ENCODE measurements around the gene RAB6B.

The RAB6B gene

DNA sequence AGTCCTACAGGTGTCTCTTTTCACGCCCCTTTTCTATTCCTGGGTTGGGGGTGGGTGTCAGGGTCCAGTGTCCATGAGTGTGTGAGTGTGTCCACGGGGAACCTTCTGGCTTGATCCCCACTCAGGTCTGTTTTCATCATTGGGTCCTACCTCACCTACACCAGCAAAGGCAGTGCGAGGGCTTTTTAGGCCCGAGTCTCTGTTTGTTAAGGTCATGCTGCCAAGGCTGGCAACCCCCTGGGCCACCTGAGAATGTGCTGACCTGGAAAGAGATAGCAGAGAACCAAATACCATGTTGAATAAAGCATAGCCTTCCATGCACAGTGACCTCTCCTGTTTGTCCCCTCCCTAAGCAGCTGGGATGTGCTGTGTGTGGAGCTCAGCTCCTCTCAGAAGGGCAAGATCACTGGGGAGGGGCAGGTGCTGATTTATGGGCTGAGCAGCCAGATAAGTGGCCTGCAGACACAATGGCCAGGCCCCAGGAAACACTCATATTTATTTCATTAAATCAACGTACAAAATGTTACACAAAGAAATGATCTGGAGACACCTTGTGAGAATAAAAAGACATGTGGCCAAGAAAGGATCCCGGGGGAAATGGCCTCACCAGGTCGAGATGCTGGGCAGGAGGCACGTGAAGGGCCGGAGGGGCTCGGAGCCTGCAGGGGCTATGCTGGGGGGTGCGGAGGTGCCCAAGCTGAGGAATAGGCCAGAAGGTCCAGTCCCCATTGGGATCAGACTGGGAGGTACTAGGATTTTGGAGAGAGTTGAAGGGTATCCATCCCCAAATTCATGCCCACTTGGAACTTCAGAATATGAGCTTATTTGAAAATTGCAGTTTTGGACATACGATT, 36.1 kb downstream of the RAB6B start:
- no peak for DNase-seq (ENCODE audit: low read depth in 3 of 3, low spot score in 1 of 3)

DNA sequence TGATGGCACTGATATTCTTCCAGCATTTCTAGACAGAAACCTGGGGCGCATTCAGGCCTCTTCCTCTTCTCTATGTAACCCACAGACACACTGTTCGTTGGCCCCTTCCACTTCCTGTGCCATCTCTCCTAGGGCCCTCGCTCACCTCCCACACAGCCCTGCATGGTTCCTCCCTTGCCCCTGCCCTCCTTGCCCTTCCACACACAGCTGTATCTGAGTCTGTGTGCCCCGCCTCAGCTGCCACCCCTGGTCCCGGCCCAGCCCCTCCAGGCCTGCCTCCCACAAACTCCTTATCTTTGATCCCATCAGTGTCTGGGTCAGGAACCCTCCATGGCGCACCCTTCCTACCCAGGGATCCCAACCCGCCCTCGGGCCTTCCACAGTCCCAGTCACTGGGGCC, 37.9 kb downstream of the RAB6B start:
- DNase-seq (ENCODE audit: low read depth in 3 of 3, low spot score in 1 of 3) = no peak

DNA sequence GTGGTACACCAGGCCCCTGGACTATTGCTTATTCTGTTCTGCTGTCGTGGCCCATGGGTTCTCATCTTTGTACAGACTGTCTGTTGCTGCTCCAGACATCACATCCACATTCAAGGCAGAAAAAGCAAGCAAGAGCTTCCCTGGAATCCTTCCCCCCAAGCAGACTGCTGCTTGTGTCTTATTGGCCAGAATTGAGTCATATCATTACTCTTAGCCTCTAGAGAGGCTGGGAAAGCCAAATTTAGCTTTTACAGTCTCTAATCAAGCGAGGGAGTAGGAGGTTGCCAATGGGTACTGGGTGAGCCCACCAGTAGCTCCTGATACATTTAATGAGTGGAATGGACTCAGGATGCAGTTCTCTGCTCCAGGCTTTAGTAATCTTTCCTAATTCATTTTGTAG, 39.4 kb downstream of the RAB6B start:
- no peak for DNase-seq (ENCODE audit: low read depth in 3 of 3, low spot score in 1 of 3)

- DNase-seq (ENCODE audit: low read depth in 3 of 3, low spot score in 1 of 3) = no peak
Observed at GRCh38 chr3:133855772-133856171, 39.9 kb downstream of the RAB6B start.

DNA sequence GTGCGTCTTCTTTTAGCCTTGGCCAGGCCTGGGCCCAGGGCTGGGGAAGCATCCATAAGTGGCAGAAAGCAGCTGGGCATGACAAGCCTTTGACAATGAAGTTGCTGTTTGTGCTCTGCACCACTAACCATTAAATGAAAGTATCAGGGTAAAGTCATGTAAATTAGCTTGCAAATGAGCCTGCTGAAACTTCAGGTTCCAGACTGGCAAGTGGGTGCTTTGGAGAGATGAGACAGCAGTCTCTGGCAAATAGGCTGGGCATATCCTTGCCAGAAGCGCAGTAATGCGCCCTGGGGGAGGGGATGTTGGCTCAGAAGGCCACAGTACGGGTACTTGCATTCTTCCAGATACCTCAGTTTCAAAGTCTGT, 40.7 kb downstream of the RAB6B start:
- no peak for DNase-seq (ENCODE audit: low read depth in 3 of 3, low spot score in 1 of 3)

DNA sequence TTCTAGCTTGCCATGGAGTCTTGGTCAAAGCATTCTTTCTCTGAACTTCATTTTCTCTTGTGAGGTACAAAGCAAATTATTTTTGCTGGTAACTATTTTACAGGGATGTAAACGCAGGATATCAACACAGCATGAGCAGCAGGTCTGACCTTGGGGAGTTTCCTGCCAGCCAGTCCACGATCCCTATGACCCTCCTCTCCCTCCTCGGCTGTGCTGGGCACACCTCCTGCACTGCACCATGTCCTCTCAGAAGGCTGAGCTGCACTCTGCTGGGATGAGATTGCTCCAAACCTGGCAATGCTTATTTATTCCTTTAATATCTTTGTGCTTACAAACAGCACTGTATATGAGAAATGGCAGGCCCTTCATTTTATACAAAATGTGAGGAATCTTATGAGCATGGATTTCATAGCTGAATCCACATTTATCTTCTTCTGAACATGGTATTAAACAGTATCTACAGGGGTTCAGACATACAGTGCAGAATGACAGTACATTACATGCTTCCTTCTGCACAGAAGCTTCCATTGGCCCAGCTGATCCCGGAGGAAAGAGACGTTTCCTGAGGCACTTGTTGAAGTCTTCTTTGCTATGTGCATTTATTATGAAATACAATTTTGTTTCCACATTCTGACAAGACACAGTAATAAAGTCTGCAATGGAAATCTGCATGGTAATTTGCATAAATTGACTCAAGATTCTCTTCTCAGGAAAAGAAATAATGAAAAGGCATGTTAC, 41.2 kb downstream of the RAB6B start:
- DNase-seq (ENCODE audit: low read depth in 3 of 3, low spot score in 1 of 3) = no peak

- DNase-seq (ENCODE audit: low read depth in 3 of 3, low spot score in 1 of 3) = no peak
Observed at GRCh38 chr3:133853925-133854227, 41.8 kb downstream of the RAB6B start.

GRCh38 chr3:133853063-133853924, 42.4 kb downstream of the RAB6B start:
- no peak for DNase-seq (ENCODE audit: low read depth in 3 of 3, low spot score in 1 of 3)

- no peak for DNase-seq (ENCODE audit: low read depth in 3 of 3, low spot score in 1 of 3)
Observed at GRCh38 chr3:133851931-133852330, 43.8 kb downstream of the RAB6B start.

DNA sequence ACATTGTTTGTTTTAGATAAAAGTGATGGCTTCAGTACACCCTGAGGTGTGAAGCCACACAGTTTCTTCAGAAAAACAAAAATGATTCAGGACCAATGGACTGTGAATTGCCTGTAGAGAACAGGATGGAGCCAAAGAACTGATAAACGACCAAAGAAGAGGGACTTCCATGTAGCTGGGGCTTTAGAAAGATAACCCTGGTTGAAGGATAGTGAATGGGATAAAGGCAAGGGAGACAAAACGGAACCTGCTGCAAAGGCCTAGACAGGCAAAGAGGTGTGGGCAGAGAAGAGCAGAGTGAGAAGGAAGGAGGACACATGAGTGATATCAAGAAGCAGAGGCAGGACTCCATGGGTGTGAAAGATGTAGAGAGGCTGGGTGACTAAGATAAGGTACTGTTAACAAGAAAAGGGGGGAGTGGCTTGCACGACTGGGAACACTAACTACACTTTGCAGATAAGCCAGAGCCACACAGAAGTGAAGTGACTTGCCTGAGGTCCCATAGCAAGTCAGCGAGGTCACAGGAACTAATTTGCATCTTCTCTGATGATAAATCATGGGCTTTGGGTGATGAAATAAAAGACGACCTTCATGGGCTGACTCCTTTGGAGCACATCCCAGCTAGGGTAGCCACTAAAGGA, 44.3 kb downstream of the RAB6B start:
- DNase-seq (ENCODE audit: low read depth in 3 of 3, low spot score in 1 of 3) = no peak

DNA sequence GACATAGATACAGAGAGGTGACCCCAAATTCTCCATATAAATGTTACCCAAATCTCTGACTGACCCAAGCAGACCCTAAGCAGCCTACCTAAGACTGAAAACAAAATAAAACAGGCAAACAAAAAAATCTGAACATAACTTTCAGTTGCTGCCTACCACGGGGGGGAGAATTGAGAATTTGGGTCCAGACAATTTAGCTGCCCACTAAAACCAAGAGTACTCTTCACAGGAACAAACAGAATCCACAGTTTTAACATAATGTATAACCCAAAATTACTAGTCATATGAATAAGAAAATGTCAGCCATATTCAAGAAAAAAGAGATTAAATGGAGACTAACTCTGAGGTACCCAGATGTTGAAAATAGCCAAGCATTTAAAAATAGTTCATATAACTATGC, 45.6 kb downstream of the RAB6B start:
- DNase-seq (ENCODE audit: low read depth in 3 of 3, low spot score in 1 of 3) = no peak

- DNase-seq (ENCODE audit: low read depth in 3 of 3, low spot score in 1 of 3) = no peak
Observed at GRCh38 chr3:133849346-133849745, 46.3 kb downstream of the RAB6B start.

DNA sequence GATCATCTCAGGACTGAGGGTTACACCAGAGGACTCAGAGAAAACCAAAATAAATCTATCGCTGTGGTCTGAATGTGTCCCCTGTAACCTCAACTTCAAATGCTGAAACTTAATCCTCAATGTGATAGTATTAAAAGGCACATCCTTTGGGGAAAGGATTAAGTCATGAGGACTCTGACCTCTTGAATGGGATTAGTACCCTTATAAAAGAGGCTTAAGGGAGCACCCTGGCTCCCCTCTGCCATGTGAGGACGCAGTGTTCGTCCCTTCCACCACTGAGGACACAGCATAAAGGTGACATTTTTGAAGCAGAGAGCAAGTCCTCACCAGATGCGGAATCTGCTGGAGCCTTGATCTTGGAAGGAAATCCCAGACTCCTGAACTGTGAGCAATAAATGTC, 50.6 kb downstream of the RAB6B start:
- DNase-seq (ENCODE audit: low read depth in 3 of 3, low spot score in 1 of 3) = no peak

GRCh38 chr3:133843634-133844033, 52.0 kb downstream of the RAB6B start:
- no peak for DNase-seq (ENCODE audit: low read depth in 3 of 3, low spot score in 1 of 3)

GRCh38 chr3:133842158-133842557, 53.5 kb downstream of the RAB6B start:
- DNase-seq (ENCODE audit: low read depth in 3 of 3, low spot score in 1 of 3) = no peak

GRCh38 chr3:133841196-133841595, 54.5 kb downstream of the RAB6B start:
- DNase-seq (ENCODE audit: low read depth in 3 of 3, low spot score in 1 of 3) = no peak

- DNase-seq (ENCODE audit: low read depth in 3 of 3, low spot score in 1 of 3) = no peak
Observed at GRCh38 chr3:133840767-133841166, 54.9 kb downstream of the RAB6B start.

DNA sequence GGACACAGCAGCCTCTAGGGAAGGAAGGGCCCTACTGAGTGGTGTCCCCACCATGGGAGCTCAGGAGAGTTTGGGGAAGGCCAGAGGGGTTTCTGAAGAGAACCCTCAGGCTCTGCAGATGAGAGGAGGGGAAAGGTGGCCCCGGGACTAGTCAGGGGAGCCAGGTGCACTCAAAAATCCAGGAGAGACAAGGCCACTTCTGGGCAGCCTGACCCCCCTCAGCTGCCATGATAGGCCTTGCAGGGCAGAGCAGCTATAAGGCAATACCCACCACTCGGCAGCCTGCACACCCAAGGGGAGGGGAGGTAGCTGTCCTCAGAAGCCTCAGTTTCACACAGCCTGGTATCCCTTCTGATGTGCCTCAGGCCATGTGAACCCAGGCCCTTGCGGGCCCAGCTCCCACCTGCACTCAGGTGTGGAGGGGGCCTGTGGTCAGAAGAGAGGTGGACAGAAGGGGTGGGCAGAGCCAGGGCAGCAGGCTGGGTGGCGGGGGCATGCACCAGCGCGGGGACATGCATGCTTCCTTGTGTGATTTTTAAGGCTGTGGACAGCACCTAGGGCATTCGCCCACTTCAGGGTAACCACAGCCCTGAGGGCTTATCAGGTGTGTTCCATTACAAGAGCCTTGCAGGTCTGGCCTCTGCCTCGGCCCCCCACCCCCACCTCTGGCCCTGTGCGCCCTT, 55.5 kb downstream of the RAB6B start:
- DNase-seq (ENCODE audit: low read depth in 3 of 3, low spot score in 1 of 3) = no peak

- no peak for DNase-seq (ENCODE audit: low read depth in 3 of 3, low spot score in 1 of 3)
Observed at GRCh38 chr3:133838916-133839800, 56.5 kb downstream of the RAB6B start.

GRCh38 chr3:133838296-133838789, 57.3 kb downstream of the RAB6B start:
- no peak for DNase-seq (ENCODE audit: low read depth in 3 of 3, low spot score in 1 of 3)
